Colonic mucosa (tissue), 4 donors: ENCODE results near the gene TMEM43. TPM values are rescaled to one million over a fixed set of nuclear protein-coding genes. Genes with fewer than 3 reads are reported as not detected.

ENCODE experiments used
- DNase-seq: peaks from one replicate; pipeline ENCODE4 v3.0.0-alpha.2; 2020
- H3K27ac ChIP-seq: fragments of 200-600 bp; one replicate; pipeline ENCODE4 v1.8.0; 2021
- H3K27me3 ChIP-seq: fragments of 200-600 bp; one replicate; pipeline ENCODE4 v1.8.0; 2021
- H3K36me3 ChIP-seq: fragments of 200-600 bp; one replicate; pipeline ENCODE4 v1.8.0; 2021
- H3K4me1 ChIP-seq: fragments of 200-600 bp; one replicate; pipeline ENCODE4 v1.8.0; 2021; ENCODE audit warnings: mild to moderate bottlenecking
- H3K4me3 ChIP-seq: fragments of 200-600 bp; one replicate; pipeline ENCODE4 v1.8.0; 2021
- H3K9ac ChIP-seq, 2 donors: one replicate each; pipeline ENCODE4 v1.7.0; 2013; ENCODE audit warnings: control low read depth in 2 of 2, low read depth in 2 of 2, low read length in 2 of 2
- H3K9me3 ChIP-seq: fragments of 200-600 bp; one replicate; pipeline ENCODE4 v1.8.0; 2021
- intact Hi-C: fragments of 100-400 bp; cut with DNase I; formaldehyde crosslinking; loops from one replicate; pipeline ENCODE4 v1.14.1; 2022
- total RNA-seq, 2 donors: library from RNA; stranded (reverse); fragmentation: NEBNext Ultra II Directional in 1 of 2; extraction: Animal tissue kit (Norgen Biotek cat#: 25700) in 1 of 2; gene quantifications; one replicate each; pipeline ENCODE4 v1.2.1, GENCODE V29; 2021
- TF ChIP-seq, protein P1 (sequence below): fragments of 200-600 bp; IDR thresholded peaks from one replicate; pipeline ENCODE4 v1.8.0; 2022; ENCODE audit warnings: antibody characterized with exemption, mild to moderate bottlenecking
- donor health status: healthy.
- donor health status: DM: no; HTN: no; CAD: no.
- donor health status: DM: no; HTN: no; CAD: no.

Gene TMEM43
- total RNA-seq, 2 donors from 2014 or later = 25.4 to 31.1 TPM

DNA sequence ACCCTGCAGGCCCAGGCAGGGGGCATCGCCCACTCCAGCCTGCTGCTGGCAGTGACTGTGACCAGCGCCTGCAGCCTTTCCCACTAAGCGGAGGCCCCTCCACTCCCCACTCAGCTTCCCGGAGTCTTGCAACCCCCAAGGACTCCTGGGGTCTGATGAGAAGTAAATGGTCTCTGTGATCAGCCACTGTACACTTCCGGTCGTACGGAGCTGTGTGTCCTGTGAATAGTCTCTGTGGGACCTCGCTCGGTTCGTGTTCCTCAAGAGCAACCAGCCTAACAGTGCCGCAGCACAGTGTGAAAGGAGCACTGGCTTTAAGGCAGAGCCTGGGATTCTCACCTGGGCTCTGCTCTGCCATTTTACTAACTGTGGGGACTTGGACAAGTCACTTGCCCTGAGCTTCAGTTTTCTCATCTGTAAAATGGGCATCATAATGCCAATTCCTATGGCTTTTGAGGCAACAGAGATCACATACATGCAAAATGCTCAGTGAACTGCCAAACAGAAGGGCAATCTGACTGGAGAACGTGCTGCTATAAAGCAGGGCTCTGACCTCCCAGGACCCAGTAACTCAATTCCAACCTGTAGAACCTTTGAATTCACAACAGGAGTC is 26.7 kb downstream of the TMEM43 start:
- TF ChIP-seq, protein P1, sequence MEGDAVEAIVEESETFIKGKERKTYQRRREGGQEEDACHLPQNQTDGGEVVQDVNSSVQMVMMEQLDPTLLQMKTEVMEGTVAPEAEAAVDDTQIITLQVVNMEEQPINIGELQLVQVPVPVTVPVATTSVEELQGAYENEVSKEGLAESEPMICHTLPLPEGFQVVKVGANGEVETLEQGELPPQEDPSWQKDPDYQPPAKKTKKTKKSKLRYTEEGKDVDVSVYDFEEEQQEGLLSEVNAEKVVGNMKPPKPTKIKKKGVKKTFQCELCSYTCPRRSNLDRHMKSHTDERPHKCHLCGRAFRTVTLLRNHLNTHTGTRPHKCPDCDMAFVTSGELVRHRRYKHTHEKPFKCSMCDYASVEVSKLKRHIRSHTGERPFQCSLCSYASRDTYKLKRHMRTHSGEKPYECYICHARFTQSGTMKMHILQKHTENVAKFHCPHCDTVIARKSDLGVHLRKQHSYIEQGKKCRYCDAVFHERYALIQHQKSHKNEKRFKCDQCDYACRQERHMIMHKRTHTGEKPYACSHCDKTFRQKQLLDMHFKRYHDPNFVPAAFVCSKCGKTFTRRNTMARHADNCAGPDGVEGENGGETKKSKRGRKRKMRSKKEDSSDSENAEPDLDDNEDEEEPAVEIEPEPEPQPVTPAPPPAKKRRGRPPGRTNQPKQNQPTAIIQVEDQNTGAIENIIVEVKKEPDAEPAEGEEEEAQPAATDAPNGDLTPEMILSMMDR = no peak

DNA sequence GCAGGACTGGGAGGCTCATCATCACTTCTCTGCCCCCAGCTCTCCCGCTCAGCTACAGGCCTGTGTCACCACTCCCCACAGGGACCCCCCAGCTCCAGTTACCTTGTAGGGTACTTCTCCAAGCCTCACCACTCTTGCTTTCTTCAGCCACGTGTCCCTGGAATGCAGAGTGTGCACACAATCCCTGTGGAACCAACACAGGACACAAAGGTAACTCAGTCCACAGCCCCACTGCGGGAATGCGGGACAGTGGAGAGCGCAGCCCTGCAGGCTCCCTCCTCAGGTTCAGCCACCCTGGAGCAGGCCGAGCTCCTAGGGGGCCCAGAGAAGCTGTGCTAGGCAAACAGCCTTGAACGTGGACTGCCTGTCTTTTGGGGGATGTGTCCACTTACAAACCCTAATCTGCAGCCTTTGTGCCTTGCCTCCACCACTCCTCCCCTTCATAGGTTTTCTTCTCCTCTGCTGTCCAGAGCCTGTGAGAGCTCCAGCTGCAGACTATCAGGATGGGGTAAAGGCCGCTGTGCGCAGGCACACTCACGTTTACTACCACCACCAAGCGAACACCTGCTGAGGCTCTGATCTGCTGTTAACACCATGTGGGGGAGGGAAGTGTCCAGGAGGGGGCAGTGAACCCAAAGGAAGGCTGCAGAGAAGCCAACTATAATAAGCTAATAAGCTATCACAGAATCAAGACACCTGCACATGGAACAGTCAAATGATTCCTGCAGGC is 27.5 kb downstream of the TMEM43 start:
- intact Hi-C loops = no loop called here

More for the DNA sequence above, 26.7 kb downstream of the TMEM43 start:
- no peaks in the 10 kb centered on the region for H3K27me3 ChIP-seq
- no peak overlapping the region for H3K27ac ChIP-seq
- DNase-seq = no peak
- no peak overlapping the region for H3K9ac ChIP-seq
- no peaks in the 10 kb centered on the region for H3K9me3 ChIP-seq
- intact Hi-C loops = no loop called here
- no peak overlapping the region for H3K4me3 ChIP-seq
- no peaks in the 10 kb centered on the region for H3K4me1 ChIP-seq
- no peaks in the 10 kb centered on the region for H3K36me3 ChIP-seq

DNA sequence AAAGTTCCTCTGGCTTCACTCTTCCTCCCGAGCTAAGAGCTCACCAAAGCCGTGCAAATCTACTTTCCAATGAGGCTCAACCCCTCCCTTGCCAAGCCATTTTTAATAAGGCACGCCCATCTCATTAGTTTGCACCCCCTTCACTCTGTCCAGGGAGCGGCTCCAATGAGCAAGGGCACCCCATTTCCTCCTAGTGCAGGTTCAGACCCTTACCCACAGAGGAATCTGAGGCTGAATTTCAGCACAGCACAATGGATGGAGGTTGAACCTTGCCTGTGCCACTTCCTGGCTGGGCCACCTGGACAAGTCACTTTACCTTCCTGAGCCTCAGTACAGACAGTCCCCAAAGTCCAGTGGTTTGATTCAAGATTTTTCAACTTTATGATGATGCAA is 28.1 kb downstream of the TMEM43 start:
- TF ChIP-seq, protein P1 = no peak
- Histone ChIP-seq H3K36me3 (no peaks in the 10 kb centered on the region), H3K9me3 (no peaks in the 10 kb centered on the region), H3K27ac (no peak overlapping the region), H3K27me3 (no peaks in the 10 kb centered on the region), H3K4me1 (no peaks in the 10 kb centered on the region), H3K4me3 (no peak overlapping the region), H3K9ac (no peak overlapping the region)
- intact Hi-C loops = no loop called here
- DNase-seq = no peak

More for the DNA sequence above, 27.5 kb downstream of the TMEM43 start:
- H3K4me3 ChIP-seq = no peak overlapping the region
- no peaks in the 10 kb centered on the region for H3K27me3 ChIP-seq
- H3K9ac ChIP-seq = no peak overlapping the region
- no peaks in the 10 kb centered on the region for H3K9me3 ChIP-seq
- no peaks in the 10 kb centered on the region for H3K4me1 ChIP-seq
- no peaks in the 10 kb centered on the region for H3K36me3 ChIP-seq
- H3K27ac ChIP-seq = no peak overlapping the region
- DNase-seq = no peak
- TF ChIP-seq, protein P1 = no peak

DNA sequence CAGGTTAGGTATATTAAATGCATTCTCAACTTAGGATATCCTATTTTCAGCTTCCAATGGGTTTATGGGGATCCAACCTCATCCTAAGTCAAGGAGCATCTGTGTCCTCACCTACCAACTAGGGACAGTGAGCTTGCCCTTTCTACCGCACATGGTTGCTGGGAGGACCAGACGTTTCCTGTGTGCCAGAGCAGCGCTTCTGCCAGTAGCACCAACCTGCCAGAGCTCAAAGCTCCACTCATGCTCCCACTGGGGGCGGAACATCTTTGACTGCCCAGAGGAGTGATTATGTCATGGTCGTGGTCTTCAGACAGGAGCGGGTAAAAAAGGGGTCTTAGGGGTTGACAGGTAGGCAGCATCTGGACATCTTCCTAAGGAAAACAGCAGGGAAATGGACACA is 28.8 kb downstream of the TMEM43 start:
- no peak overlapping the region for H3K27ac ChIP-seq
- H3K9ac ChIP-seq = no peak overlapping the region
- intact Hi-C loops = no loop called here
- no peaks in the 10 kb centered on the region for H3K4me1 ChIP-seq
- no peaks in the 10 kb centered on the region for H3K9me3 ChIP-seq
- H3K27me3 ChIP-seq = no peaks in the 10 kb centered on the region
- TF ChIP-seq, protein P1 = no peak
- no peak for DNase-seq
- no peak overlapping the region for H3K4me3 ChIP-seq
- no peaks in the 10 kb centered on the region for H3K36me3 ChIP-seq

DNA sequence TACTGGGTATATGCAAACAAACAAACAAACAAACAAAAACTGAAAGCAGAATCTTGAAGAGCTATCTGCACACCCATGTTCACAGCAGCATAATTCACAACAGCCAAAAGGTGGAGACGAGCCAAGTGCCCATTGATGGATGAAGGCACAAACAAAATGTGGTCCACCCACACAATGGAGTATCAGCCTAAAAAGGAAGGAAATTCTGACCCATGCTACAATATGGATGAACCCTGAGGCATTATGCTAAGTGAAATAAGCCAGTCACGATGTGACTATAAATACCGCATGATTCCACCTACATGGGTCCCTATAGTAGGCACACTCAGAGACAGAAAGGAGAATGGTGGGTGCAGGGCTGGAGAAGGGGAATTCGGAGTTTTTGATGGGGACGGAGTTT is 29.4 kb downstream of the TMEM43 start:
- no peaks in the 10 kb centered on the region for H3K9me3 ChIP-seq
- DNase-seq = no peak
- no peak overlapping the region for H3K9ac ChIP-seq
- TF ChIP-seq, protein P1 = no peak
- H3K4me3 ChIP-seq = no peak overlapping the region
- no peaks in the 10 kb centered on the region for H3K27me3 ChIP-seq
- H3K36me3 ChIP-seq = no peaks in the 10 kb centered on the region
- H3K27ac ChIP-seq = no peak overlapping the region
- no peaks in the 10 kb centered on the region for H3K4me1 ChIP-seq
- intact Hi-C loops = no loop called here
